Transverse colon (tissue), 4 donors: ENCODE measurements around the gene MMD2. TPM values are rescaled to one million over a fixed set of nuclear protein-coding genes. Genes with fewer than 3 reads are reported as not detected.

Experiments used
- DNase-seq: peaks from one replicate; pipeline ENCODE4 v3.0.0-alpha.2; 2019
- H3K27ac ChIP-seq, 4 donors: fragments of 200-600 bp; sonication (generic); 2 replicates each; pipeline ENCODE4 v1.5.1; 2016 to 2018; ENCODE audit warnings: inconsistent platforms in 4 of 4
- H3K27me3 ChIP-seq: fragments of 200-600 bp; sonication (generic); 2 replicates; pipeline ENCODE4 v1.5.1; 2017; ENCODE audit warnings: inconsistent platforms
- H3K36me3 ChIP-seq, 4 donors: fragments of 200-600 bp; sonication (generic); 2 replicates each; pipeline ENCODE4 v1.5.1; 2017 to 2019; ENCODE audit warnings: inconsistent platforms in 4 of 4
- H3K4me1 ChIP-seq, 4 donors: fragments of 200-600 bp; sonication (generic); 2 replicates each; pipeline ENCODE4 v1.5.1; 2017 to 2020; ENCODE audit warnings: inconsistent platforms in 4 of 4
- H3K4me3 ChIP-seq, 4 donors: fragments of 200-600 bp; sonication (generic); 1 replicate in 1 of 4; 2 replicates in 3 of 4; pipeline versions ENCODE4 v1.5.1 to v1.6.1; 2017 to 2019; ENCODE audit warnings: inconsistent platforms in 4 of 4
- H3K9me3 ChIP-seq, 2 donors: fragments of 200-600 bp; sonication (generic); 2 replicates each; pipeline ENCODE4 v1.5.1; 2017 to 2019; ENCODE audit warnings: inconsistent platforms in 2 of 2
- CTCF ChIP-seq, 5 experiments: fragments of 200-600 bp in 3 of 5; fragments of 450-650 bp in 2 of 5; sonication (generic) in 3 of 5; IDR thresholded peaks; 1 replicate in 2 of 5; 2 replicates in 3 of 5; pipeline ENCODE4 v1.5.1; 2016 to 2017; ENCODE audit warnings: antibody characterized with exemption in 5 of 5, inconsistent platforms in 3 of 5, mild to moderate bottlenecking in 2 of 5, moderate library complexity in 1 of 5
- EP300 ChIP-seq: sonication (generic); formaldehyde crosslinking; IDR thresholded peaks from one replicate; pipeline ENCODE4 v1.6.1; 2017; ENCODE audit warnings: antibody characterized with exemption, low read depth
- POLR2A ChIP-seq: fragments of 450-650 bp; IDR thresholded peaks from one replicate; pipeline ENCODE4 v1.6.1; 2016; ENCODE audit warnings: antibody characterized with exemption, mild to moderate bottlenecking, moderate library complexity
- POLR2AphosphoS5 ChIP-seq, 3 donors: sonication (generic); formaldehyde crosslinking; IDR thresholded peaks; one replicate each; pipeline ENCODE4 v1.6.1; 2016; ENCODE audit warnings: antibody characterized with exemption in 3 of 3
- WGBS, 2 donors: methylation state at CpG; one replicate each; pipeline ENCODE4 v1.1.5; 2018; ENCODE audit warnings: low coverage in 1 of 2; 5-methylcytosine and 5-hydroxymethylcytosine counted together
- in situ Hi-C, 4 donors: fragments of 200-750 bp; cut with MboI; loops; one replicate each; pipeline versions ENCODE4 v1.15.0 to v1.15.1; 2017; ENCODE audit warnings: low sequenced_read_pairs in 3 of 4, low pct_ligation_motif_present in 1 of 4, low pct_unique_long_range_greater_than_20kb in 1 of 4
- intact Hi-C: fragments of 100-400 bp; cut with DNase I; formaldehyde crosslinking; loops from one replicate; pipeline ENCODE4 v1.15.1; 2023; ENCODE audit warnings: low total_unique reads
- total RNA-seq, 4 donors: library from RNA; depleted of rRNA; stranded (reverse); fragments of >200 nt; gene quantifications; one replicate each; pipeline ENCODE4 v1.1.0, GENCODE V29; 2016

MMD2 gene
- total RNA-seq, 4 donors from 2014 or later: not detected

- Histone ChIP-seq H3K4me1 (no peaks in the 10 kb centered on the region), H3K27ac (no peak overlapping the region), H3K9me3 (no peaks in the 10 kb centered on the region), H3K27me3 (no peaks in the 10 kb centered on the region), H3K4me3 (no peak overlapping the region), H3K36me3 (no peaks in the 10 kb centered on the region)
- no peak for DNase-seq
- TF ChIP-seq POLR2AphosphoS5 (IDR thresholded peaks at IDR 0.05): no peak
- TF ChIP-seq POLR2A: no peak
- TF ChIP-seq EP300: no peak
- TF ChIP-seq CTCF (IDR thresholded peaks at IDR 0.05): no peak
- in situ Hi-C loops: no loop called here
- 33% methylated on average over 1 of the region's 1 CpG; no CpG with 5 or more reads in 1 of the 2 donors for WGBS, 2 donors
- intact Hi-C loops: no loop called here
Measured at GRCh38 chr7:4906682-4907081, 52.3 kb downstream of the MMD2 start.

- DNase-seq: no peak
- H3K4me3 ChIP-seq: no peak overlapping the region
- 40 to 47% methylated on average over 1 of the region's 1 CpG for WGBS, 2 donors
- in situ Hi-C loops: no loop called here
- H3K27me3 ChIP-seq: no peaks in the 10 kb centered on the region
- no peak overlapping the region for H3K27ac ChIP-seq
- no peak for TF ChIP-seq POLR2A
- TF ChIP-seq CTCF (IDR thresholded peaks at IDR 0.05): no peak
- TF ChIP-seq EP300: no peak
- no peak for TF ChIP-seq POLR2AphosphoS5 (IDR thresholded peaks at IDR 0.05)
- intact Hi-C loops: no loop called here
- no peaks in the 10 kb centered on the region for H3K4me1 ChIP-seq
- H3K36me3 ChIP-seq: no peaks in the 10 kb centered on the region
- no peaks in the 10 kb centered on the region for H3K9me3 ChIP-seq
Measured at GRCh38 chr7:4905171-4905570, 53.8 kb downstream of the MMD2 start.

GRCh38 chr7:4904346-4904745 is 54.6 kb downstream of the MMD2 start:
- Histone ChIP-seq H3K9me3 (no peaks in the 10 kb centered on the region), H3K4me1 (no peaks in the 10 kb centered on the region), H3K36me3 (no peaks in the 10 kb centered on the region), H3K27me3 (no peaks in the 10 kb centered on the region), H3K4me3 (no peak overlapping the region), H3K27ac (no peak overlapping the region)
- DNase-seq: no peak
- intact Hi-C loops: no loop called here
- in situ Hi-C loops: no loop called here
- TF ChIP-seq CTCF (IDR thresholded peaks at IDR 0.05) (no peak), POLR2AphosphoS5 (IDR thresholded peaks at IDR 0.05) (no peak), POLR2A (no peak), EP300 (no peak)

GRCh38 chr7:4895766-4896165 is 63.2 kb downstream of the MMD2 start:
- TF ChIP-seq POLR2AphosphoS5 (IDR thresholded peaks at IDR 0.05) (no peak), CTCF (IDR thresholded peaks at IDR 0.05) (no peak), EP300 (no peak), POLR2A (no peak)
- intact Hi-C loops (no loop called here), in situ Hi-C loops (no loop called here)
- no peaks in the 10 kb centered on the region for H3K9me3 ChIP-seq
- no peak for DNase-seq
- 79 to 80% methylated on average over 6 to 11 of the region's 11 CpGs for WGBS, 2 donors
- no peaks in the 10 kb centered on the region for H3K4me1 ChIP-seq
- no peaks in the 10 kb centered on the region for H3K36me3 ChIP-seq
- no peak overlapping the region for H3K4me3 ChIP-seq
- H3K27me3 ChIP-seq: no peaks in the 10 kb centered on the region
- no peak overlapping the region for H3K27ac ChIP-seq
